ENCODE data around the gene LIME1.
A peak's percentile ranks its signal among the peaks of the same experiment; 100 is the strongest.

The LIME1 gene

DNA sequence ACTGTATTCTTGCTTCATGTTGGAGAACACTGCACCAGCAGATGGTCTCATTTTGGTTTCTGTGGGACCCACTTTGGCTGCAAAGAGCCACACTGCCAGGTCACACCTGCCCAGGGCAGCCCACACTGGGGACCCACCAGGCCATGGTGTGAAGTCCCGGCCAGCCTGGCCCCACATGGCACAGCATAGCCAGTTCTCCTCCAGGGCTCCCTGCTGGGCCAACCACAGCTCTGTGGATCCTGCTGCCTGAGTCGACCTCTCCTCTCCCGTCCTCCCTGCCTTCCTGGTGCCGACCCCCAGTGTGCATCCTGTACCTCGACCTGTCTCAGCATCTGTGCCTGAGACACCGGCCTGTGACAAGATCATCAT lies 31.7 kb upstream of the LIME1 start:
- no peak for DNase-seq (ENCODE audit: low spot score)
- in situ Hi-C loops (cut with MboI; ENCODE audit: low sequenced_read_pairs, unreplicated experiment) = loop anchor here (10.0 kb wide), 1 partner anchor 150 kb away; no protein-coding TSS in a partner anchor

DNA sequence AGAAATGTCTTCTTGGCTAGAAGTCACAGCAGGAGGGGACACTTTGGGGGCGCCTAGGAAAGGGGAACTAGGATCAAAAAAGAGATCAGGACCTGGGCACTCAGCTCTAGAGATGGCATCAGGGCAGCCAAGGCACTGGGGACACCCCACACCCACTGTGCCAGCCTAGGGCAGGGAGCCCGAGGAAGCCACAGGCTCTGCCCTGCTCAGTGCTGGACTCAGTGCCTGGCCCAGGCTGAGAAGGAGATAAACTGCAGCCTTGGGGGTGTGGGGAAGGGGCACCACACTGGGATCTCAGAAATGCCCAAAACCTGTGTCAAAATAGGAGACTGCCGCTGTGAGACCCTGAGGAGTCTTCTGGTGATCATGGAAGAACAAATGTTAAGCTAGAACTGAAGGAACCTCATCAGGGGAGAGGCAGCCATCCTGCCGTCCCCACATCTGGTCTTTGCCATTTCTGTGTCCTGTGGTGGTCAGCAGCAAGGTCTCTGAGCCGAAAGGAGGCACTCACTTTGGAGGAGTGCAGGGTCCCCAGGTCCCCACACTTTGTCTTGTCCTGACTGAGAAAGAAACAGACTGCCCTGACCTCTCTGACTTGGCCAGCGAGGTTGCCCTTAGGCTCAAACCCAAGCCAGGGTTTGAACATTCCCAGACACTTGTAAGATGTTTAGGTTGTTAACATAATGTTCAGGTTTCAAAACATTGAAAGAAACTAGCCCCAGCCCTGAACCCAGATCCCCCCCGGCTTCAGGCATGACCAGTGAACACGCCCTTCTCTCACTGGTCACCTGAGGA lies 31.0 kb upstream of the LIME1 start:
- no peak for DNase-seq (ENCODE audit: low spot score)
- in situ Hi-C loops (cut with MboI; ENCODE audit: low sequenced_read_pairs, unreplicated experiment) = loop anchor here (10.0 kb wide), 1 partner anchor 149 kb away; no protein-coding TSS in a partner anchor
- TF ChIP-seq, protein P1, sequence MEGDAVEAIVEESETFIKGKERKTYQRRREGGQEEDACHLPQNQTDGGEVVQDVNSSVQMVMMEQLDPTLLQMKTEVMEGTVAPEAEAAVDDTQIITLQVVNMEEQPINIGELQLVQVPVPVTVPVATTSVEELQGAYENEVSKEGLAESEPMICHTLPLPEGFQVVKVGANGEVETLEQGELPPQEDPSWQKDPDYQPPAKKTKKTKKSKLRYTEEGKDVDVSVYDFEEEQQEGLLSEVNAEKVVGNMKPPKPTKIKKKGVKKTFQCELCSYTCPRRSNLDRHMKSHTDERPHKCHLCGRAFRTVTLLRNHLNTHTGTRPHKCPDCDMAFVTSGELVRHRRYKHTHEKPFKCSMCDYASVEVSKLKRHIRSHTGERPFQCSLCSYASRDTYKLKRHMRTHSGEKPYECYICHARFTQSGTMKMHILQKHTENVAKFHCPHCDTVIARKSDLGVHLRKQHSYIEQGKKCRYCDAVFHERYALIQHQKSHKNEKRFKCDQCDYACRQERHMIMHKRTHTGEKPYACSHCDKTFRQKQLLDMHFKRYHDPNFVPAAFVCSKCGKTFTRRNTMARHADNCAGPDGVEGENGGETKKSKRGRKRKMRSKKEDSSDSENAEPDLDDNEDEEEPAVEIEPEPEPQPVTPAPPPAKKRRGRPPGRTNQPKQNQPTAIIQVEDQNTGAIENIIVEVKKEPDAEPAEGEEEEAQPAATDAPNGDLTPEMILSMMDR (IDR thresholded peaks at IDR 0.05; ENCODE audit: borderline replicate concordance, control extremely low read depth, extremely low read depth, insufficient read depth, missing control alignments) = no peak

More for the DNA sequence above, 31.7 kb upstream of the LIME1 start:
- TF ChIP-seq, protein P1 (IDR thresholded peaks at IDR 0.05; ENCODE audit: borderline replicate concordance, control extremely low read depth, extremely low read depth, insufficient read depth, missing control alignments) = no peak

DNA sequence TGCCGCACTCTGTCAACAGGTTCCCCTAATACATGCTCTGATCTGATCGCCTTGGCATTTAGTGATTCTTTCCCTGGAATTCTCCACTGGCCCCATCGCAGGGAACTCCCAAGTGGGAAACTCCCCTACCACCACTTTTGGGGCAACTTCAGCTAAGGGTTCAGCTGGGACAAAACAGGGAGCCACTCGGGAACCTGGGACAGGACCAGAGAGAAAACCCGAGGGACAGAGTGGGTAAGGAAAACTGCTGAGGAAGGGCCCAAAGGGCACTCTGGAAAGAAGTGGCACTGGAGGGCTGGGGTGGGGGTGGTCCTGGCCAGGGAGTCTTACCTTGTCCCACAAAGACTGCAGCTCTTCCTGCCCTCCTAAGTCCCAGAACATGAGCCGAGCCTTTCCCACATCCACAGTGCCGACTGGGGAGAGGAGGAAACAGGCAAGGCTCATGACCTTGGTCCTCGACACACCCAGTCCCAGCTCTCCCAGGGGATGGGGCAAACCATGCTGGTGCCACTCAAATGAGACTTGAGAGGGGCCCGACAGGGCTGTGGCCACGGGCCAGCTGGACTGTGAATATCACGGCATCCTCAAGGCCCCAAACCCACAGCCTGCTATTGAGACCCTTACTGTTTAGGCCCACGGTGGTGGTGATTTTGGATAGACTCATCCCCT lies 30.3 kb upstream of the LIME1 start:
- no peak for DNase-seq (ENCODE audit: low spot score)
- TF ChIP-seq, protein P1 (IDR thresholded peaks at IDR 0.05; ENCODE audit: borderline replicate concordance, control extremely low read depth, extremely low read depth, insufficient read depth, missing control alignments) = no peak
- in situ Hi-C loops (cut with MboI; ENCODE audit: low sequenced_read_pairs, unreplicated experiment) = loop anchor here (10.0 kb wide), 1 partner anchor 149 kb away; no protein-coding TSS in a partner anchor

DNA sequence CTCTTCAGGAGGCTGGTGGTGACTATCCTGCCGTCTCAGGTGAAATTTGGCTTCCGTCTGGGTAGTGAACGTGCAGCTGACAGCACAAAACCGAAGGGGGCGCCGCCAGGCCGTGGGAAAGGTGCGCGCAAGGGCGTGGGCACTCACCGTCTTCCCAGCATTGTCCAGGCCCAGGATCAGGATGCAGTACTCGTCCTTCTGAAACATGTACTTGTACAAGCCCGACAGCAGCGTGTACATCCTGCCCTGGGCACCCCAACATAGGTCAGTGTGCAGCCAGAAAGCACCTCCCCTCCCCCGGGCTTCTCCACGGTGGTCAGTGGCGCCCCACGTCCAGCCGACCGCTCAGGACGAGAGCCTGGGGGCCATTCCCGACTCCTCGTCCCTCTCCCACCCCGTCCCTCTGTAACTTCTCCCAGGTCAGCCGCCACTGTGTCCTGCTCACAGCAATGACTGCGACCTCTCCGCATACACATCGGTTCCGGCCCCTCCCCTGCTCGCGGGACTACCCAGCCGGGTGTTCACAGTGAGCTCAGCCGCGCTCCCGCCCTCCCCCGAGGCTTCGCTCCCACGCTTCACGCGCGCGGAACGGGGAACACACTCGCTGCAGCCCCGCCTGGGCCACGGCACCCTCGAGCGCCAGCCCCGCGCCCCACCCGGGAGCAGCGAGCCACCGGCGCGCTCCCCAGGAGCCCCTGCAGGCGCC lies 29.5 kb upstream of the LIME1 start:
- in situ Hi-C loops (cut with MboI; ENCODE audit: low sequenced_read_pairs, unreplicated experiment) = loop anchor here (10.0 kb wide), 1 partner anchor 148 kb away; no protein-coding TSS in a partner anchor
- TF ChIP-seq, protein P1 (IDR thresholded peaks at IDR 0.05; ENCODE audit: borderline replicate concordance, control extremely low read depth, extremely low read depth, insufficient read depth, missing control alignments) = peak; percentile 76
- peak; percentile 78 for DNase-seq (ENCODE audit: low spot score)

- in situ Hi-C loops (cut with MboI; ENCODE audit: low sequenced_read_pairs, unreplicated experiment) = loop anchor here (10.0 kb wide), 1 partner anchor 147 kb away; no protein-coding TSS in a partner anchor
- TF ChIP-seq, protein P1 (IDR thresholded peaks at IDR 0.05; ENCODE audit: borderline replicate concordance, control extremely low read depth, extremely low read depth, insufficient read depth, missing control alignments) = no peak
- DNase-seq (ENCODE audit: low spot score) = peak; percentile 93
These were observed 28.7 kb upstream of the LIME1 start, which contains the start of the genes ARFRP1 and ZGPAT for GRCh38 chr20:63707558-63708300. TSS of gene ARFRP1 (minus strand) at chr20:63707976. CDS start at chr20:63707091, 885 bp downstream. TSS of gene ZGPAT (plus strand) at chr20:63708039. CDS start at chr20:63708581, 542 bp downstream.

All from GM13976 (cell line).